Lung (tissue), 12 donors: ENCODE results near the gene LTBP4. TPM values are rescaled to one million over a fixed set of nuclear protein-coding genes. Genes with fewer than 3 reads are reported as not detected.

Source experiments
- ATAC-seq: fragments of 200-7000 bp; cut with Tn5 transposase; one replicate; pipeline ENCODE4 v1.9.1; 2020; ENCODE audit warnings: moderate number of reproducible peaks; ENCODE audit not compliant: insufficient read depth, low FRiP score
- DNase-seq, 3 donors: peaks; one replicate each; pipeline ENCODE4 v3.0.0-alpha.2; 2013 to 2017
- H3K27ac ChIP-seq, 2 donors: one replicate each; pipeline ENCODE4 v1.5.1; 2013; ENCODE audit warnings: mild to moderate bottlenecking in 2 of 2, moderate library complexity in 2 of 2, control low read depth in 1 of 2, inconsistent platforms in 1 of 2, low read depth in 1 of 2, low read length in 1 of 2
- H3K27me3 ChIP-seq, 3 donors: one replicate each; pipeline ENCODE4 v1.5.1; 2013; ENCODE audit warnings: low read length in 2 of 3; ENCODE audit not compliant: control insufficient read depth in 3 of 3, insufficient read depth in 3 of 3
- H3K36me3 ChIP-seq, 4 donors: one replicate each; pipeline ENCODE4 v1.5.1; 2013; ENCODE audit warnings: low read length in 4 of 4, mild to moderate bottlenecking in 1 of 4, moderate library complexity in 1 of 4; ENCODE audit not compliant: control insufficient read depth in 4 of 4, insufficient read depth in 4 of 4
- H3K4me1 ChIP-seq, 5 donors: one replicate each; pipeline ENCODE4 v1.5.1; 2013; ENCODE audit warnings: low read length in 5 of 5, mild to moderate bottlenecking in 2 of 5, moderate library complexity in 1 of 5; ENCODE audit not compliant: control insufficient read depth in 5 of 5, insufficient read depth in 5 of 5
- H3K4me3 ChIP-seq: one replicate; pipeline ENCODE4 v1.5.1; 2013; ENCODE audit warnings: mild to moderate bottlenecking, control low read depth, moderate library complexity
- H3K9ac ChIP-seq, 2 donors: one replicate each; pipeline ENCODE4 v1.5.1; 2013; ENCODE audit warnings: low read length in 2 of 2, control low read depth in 1 of 2; ENCODE audit not compliant: insufficient read depth in 1 of 2
- H3K9me3 ChIP-seq, 4 donors: one replicate each; pipeline ENCODE4 v1.5.1; 2013; ENCODE audit warnings: low read length in 3 of 4, mild to moderate bottlenecking in 1 of 4, moderate library complexity in 1 of 4; ENCODE audit not compliant: control insufficient read depth in 4 of 4, insufficient read depth in 3 of 4
- WGBS, 2 donors: extraction: QIAGEN DNeasy Blood & Tissue Kit; methylation state at CpG; one replicate each; pipeline ENCODE4 v1.1.7; 2013; 5-methylcytosine and 5-hydroxymethylcytosine counted together
- polyA plus RNA-seq, 2 donors: library from polyadenylated mRNA; stranded (reverse); fragments of 200-250 nt; gene quantifications; one replicate each; pipeline ENCODE4 v1.2.1, GENCODE V29; 2013
- total RNA-seq, 2 donors: library from RNA; depleted of rRNA in 1 of 2; stranded (reverse); fragments of >200 nt in 1 of 2; gene quantifications; one replicate each; pipeline ENCODE4 v1.2.1, GENCODE V29; 2014 to 2021
- TF ChIP-seq, protein P1 (sequence below): IDR thresholded peaks from 2 replicates; pipeline ENCODE4 v1.5.1; 2012; ENCODE audit warnings: mild to moderate bottlenecking; ENCODE audit errors: control extremely low read depth, extremely low read depth
- donor health status: control.
- donor health status: control.
- donor health status: Bipolar disorder and iron deficiency.
- donor health status: healthy.
- donor health status: DM: yes; HTN: yes; CAD: no.

The LTBP4 gene
- total and polyA plus RNA-seq, 4 donors: 73.0 to 290 (median 151) TPM

DNA sequence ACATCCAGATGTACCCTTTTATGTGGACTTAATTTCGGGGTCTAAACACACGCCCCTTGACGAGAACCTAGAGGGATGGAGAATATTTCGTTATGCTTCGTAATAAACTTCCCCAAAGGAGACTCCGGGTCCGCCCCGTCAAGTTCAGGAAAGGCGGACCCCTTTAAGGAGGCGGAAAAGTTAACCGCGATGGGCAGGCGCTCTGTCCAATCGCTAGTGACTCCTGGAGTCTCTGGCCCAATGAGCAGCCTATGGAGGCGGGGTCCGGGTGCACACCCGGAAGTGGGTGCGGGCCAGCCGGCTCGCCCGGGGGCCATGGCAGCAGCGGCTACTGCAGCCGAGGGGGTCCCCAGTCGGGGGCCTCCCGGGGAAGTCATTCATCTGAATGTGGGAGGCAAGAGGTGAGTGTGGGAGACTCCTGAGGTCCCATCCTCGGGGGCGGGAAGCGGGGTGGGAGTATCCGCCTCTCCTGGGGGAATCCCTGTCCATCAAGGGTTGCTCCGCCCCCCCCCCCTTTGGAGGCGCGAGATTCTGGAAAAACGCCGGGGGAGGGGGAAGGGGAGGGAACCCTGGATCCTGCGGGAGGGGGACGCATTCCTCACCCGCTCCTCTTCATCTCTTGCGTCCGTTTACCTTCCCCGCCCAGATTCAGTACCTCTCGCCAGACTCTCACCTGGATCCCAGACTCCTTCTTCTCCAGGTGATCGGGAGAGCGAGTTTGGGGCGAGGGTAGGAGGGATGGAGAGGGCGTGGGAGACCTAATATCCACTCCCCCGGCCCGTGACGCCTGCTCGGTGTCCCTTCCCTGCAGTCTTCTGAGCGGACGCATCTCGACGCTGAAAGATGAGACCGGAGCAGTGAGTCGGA lies 24.4 kb upstream of the LTBP4 start, which contains the start of gene SHKBP1:
SHKBP1 (plus strand) TSS at position 289 of the 867 bp plus-strand sequence; CDS start at position 316, 27 bp downstream.
- H3K9ac ChIP-seq: peak within 1 kb of the TSS; percentile 38 to 63
- H3K27ac ChIP-seq: peak within 1 kb of the TSS; percentile 75 to 80
- H3K36me3 ChIP-seq: peaks cover 0 to 12% (median 4%) of the 10 kb centered on the region in 4 donors
- peak; percentile 99 for ATAC-seq
- no peaks in the 10 kb centered on the region for H3K27me3 ChIP-seq
- H3K4me1 ChIP-seq: peaks cover 0 to 6% (median 3%) of the 10 kb centered on the region in 5 donors
- WGBS, 2 donors: 0 to 3% methylated on average over 44 to 54 of the region's 55 CpGs
- TF ChIP-seq, protein P1, sequence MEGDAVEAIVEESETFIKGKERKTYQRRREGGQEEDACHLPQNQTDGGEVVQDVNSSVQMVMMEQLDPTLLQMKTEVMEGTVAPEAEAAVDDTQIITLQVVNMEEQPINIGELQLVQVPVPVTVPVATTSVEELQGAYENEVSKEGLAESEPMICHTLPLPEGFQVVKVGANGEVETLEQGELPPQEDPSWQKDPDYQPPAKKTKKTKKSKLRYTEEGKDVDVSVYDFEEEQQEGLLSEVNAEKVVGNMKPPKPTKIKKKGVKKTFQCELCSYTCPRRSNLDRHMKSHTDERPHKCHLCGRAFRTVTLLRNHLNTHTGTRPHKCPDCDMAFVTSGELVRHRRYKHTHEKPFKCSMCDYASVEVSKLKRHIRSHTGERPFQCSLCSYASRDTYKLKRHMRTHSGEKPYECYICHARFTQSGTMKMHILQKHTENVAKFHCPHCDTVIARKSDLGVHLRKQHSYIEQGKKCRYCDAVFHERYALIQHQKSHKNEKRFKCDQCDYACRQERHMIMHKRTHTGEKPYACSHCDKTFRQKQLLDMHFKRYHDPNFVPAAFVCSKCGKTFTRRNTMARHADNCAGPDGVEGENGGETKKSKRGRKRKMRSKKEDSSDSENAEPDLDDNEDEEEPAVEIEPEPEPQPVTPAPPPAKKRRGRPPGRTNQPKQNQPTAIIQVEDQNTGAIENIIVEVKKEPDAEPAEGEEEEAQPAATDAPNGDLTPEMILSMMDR: no peak
- peak; percentile 96 to 97 (median 97) for DNase-seq
- H3K4me3 ChIP-seq: peak within 1 kb of the TSS; percentile 82
- no peaks in the 10 kb centered on the region for H3K9me3 ChIP-seq

DNA sequence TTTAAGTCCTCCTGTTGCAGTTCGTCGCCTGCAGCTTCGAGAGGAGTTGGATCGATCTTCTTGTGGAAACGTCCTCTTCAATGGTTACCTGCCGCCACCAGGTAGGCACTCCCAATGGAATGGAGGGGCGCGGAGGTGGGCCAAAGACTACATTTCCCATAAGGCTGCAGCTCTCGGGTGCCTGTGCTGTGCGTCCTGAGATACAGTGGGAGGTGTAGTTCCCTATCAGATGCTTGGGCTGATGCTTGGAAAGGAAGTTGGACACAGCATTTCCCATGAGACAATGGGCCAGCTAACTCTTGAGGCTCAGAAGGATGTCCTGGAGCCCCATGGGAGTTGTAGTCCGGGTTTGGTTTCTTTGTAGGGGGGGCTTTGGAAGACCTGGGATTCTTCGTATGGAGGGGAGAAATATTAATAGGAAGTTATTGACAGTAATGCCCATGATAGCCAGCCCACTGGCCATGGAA lies 22.7 kb upstream of the LTBP4 start:
- TF ChIP-seq, protein P1: no peak
- H3K36me3 ChIP-seq: peaks cover 0 to 24% (median 4%) of the 10 kb centered on the region in 4 donors
- H3K9me3 ChIP-seq: no peaks in the 10 kb centered on the region
- WGBS, 2 donors: 85 to 90% methylated on average over 12 of the region's 12 CpGs
- no peak overlapping the region for H3K27ac ChIP-seq
- no peak for ATAC-seq
- H3K4me1 ChIP-seq: peaks cover 0 to 6% (median 3%) of the 10 kb centered on the region in 5 donors
- no peak overlapping the region for H3K9ac ChIP-seq
- no peak overlapping the region for H3K4me3 ChIP-seq
- no peaks in the 10 kb centered on the region for H3K27me3 ChIP-seq
- peak; percentile 30 to 47 (median 40) for DNase-seq

DNA sequence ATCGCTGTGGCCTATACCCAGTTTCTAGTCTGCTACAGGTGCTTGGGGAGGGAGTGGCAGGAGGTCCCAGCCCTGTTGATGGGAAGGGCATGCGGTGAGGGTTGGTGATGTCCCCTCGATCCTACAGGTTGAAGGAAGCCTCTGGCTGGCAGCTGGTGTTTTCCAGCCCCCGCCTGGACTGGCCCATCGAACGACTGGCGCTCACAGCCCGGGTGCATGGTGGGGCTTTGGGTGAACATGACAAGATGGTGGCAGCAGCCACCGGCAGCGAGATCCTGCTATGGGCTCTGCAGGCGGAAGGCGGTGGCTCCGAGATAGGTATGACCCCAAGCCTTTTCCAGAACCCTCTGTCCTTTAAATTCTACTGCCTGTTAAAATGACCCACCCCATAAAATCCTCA lies 20.6 kb upstream of the LTBP4 start:
- Histone ChIP-seq H3K36me3 (peaks cover 0 to 26% (median 4%) of the 10 kb centered on the region in 4 donors), H3K4me1 (peaks cover 0 to 6% (median 3%) of the 10 kb centered on the region in 5 donors), H3K4me3 (no peak overlapping the region), H3K27me3 (no peaks in the 10 kb centered on the region), H3K27ac (peak overlapping the region in 1 of 2 donors; percentile 87), H3K9me3 (no peaks in the 10 kb centered on the region), H3K9ac (no peak overlapping the region)
- ATAC-seq: no peak
- TF ChIP-seq, protein P1: no peak
- WGBS, 2 donors: 95 to 96% methylated on average over 13 of the region's 13 CpGs
- DNase-seq: no peak
